ENCODE results near the gene GAA.
"Not testable (repeated sequence)": the region's sequence is repeated elsewhere in the genome, so short reads cannot be mapped to it uniquely, and the experiment has no call there.

The GAA gene

DNA sequence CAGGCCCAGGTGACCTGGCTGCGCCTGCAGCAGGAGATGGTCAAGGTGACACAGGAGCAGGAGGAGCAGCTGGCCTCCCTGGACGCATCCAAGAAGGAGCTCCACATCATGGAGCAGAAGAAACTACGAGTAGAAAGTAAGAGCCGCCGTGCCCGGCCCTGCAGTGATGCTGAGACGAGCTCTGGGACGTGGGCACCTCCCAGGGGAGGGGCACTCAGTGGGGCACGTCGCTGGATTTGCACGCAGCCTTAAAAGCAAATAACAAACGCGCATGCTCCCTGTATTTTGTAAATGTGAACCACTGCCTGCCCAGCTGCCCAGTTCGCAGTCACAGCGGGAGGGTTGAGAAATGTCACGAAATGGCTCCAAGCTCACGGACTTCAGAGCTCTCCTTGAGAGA lies 15.3 kb upstream of the GAA start:
- TF ChIP-seq CTCF (IDR thresholded peaks at IDR 0.05; ENCODE audit: low read depth, low read length) = no peak

DNA sequence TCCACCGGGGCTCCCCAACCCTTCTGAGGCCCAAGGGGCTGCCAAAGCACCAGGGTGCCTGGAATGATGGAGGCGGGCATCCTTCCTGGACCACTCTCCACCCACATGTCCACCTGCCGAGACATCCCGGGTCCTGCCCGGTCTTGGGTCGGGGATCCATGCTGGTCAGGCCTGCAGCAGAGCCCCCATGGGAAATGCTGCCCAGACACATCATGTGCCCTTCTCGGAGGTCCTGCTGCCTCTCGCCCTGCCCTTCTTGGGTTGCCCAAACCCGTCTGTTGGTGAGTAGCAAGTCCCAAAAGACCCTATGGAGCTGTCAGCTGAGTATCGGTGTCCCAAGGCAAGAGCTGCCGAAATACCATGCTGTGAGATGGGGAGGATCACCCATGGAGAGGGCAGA lies 14.8 kb upstream of the GAA start:
- TF ChIP-seq CTCF (IDR thresholded peaks at IDR 0.05; ENCODE audit: low read depth, low read length) = no peak
- H3K4me3 ChIP-seq (ENCODE audit: low read depth, low read length) = no peak overlapping the region

More for the DNA sequence above, 15.3 kb upstream of the GAA start:
- H3K4me3 ChIP-seq (ENCODE audit: low read depth, low read length) = no peak overlapping the region

DNA sequence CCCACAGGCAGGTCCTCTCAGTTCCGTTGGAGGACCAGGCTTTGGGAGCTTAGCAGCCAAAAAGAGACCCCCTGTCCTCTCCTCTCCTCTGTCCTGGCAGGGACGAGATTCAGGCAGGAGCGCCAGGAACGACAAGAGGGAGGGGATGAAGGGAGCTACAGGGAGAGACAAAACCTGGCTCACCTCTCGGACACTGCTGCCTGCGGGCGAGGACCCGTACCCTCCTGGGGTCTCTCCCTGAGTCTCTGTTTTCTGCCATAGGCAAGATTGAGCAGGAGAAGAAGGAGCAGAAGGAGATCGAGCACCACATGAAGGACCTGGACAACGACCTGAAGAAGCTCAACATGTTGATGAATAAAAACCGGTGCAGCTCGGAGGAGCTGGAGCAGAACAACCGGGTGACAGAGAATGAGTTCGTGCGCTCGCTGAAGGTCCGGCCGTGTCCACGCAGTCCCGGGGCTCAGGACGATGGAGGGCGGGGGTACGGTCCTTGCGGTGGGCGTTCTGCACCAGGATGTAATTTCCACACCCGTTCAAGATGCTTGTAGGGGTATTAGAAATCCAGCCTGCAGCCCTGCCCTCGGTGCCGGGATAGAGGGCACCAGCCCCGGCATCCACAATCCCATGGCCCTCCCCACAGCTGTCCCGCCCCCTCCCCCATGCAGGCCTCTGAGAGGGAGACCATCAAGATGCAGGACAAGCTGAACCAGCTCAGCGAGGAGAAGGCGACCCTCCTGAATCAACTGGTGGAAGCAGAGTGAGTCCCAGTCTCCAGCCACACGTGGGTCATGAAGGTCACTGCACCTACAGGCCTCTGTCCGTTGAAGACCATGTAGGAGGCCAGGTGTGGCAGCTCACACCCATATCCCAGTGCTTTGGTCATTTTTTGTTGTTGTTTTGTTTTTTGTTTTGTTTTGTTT lies 13.8 kb upstream of the GAA start:
- no peak overlapping the region for H3K4me3 ChIP-seq (ENCODE audit: low read depth, low read length)
- no peak for TF ChIP-seq CTCF (IDR thresholded peaks at IDR 0.05; ENCODE audit: low read depth, low read length)

GRCh38 chr17:80089762-80090161 lies 11.6 kb upstream of the GAA start:
- no peak overlapping the region for H3K4me3 ChIP-seq (ENCODE audit: low read depth, low read length)
- no peak for TF ChIP-seq CTCF (IDR thresholded peaks at IDR 0.05; ENCODE audit: low read depth, low read length)

- not testable (repeated sequence) for H3K4me3 ChIP-seq (ENCODE audit: low read depth, low read length)
These were observed 11.2 kb upstream of the GAA start for GRCh38 chr17:80090164-80090563.

DNA sequence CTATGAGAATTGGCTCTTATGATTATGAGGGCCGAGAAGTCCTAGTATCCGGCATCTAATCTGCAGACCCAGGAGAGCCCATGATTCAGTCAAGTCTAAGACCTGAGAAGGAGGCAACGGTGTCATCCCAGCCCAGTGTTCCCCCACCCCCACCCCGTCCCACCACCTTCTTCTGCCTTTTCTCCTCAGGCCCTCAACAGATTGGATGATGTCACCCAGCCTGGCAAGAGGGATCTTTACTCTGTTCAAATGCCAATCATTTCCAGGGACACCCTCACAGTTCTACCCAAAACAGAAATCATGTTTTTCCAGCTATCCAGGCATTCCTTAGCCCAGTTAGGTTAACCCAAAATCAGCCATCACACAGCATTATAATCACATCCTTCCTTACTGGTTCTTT lies 10.0 kb upstream of the GAA start:
- no peak overlapping the region for H3K4me3 ChIP-seq (ENCODE audit: low read depth, low read length)
- no peak for TF ChIP-seq CTCF (IDR thresholded peaks at IDR 0.05; ENCODE audit: low read depth, low read length)

GRCh38 chr17:80092959-80093358 lies 8.4 kb upstream of the GAA start:
- no peak for TF ChIP-seq CTCF (IDR thresholded peaks at IDR 0.05; ENCODE audit: low read depth, low read length)
- H3K4me3 ChIP-seq (ENCODE audit: low read depth, low read length) = no peak overlapping the region

All from WI38 (cell line).